Esophagus mucosa (tissue), 1 donor: ENCODE results near the gene EPHA6. TPM values are rescaled to one million over a fixed set of nuclear protein-coding genes. Genes with fewer than 3 reads are reported as not detected.

ENCODE experiments used
- ATAC-seq: fragments of 200-7000 bp; cut with Tn5 transposase; one replicate; pipeline ENCODE4 v1.9.1; 2020
- total RNA-seq: library from RNA; stranded (reverse); gene quantifications from one replicate; pipeline ENCODE4 v1.2.4, GENCODE V29; 2023
- donor health status: DM: yes; HTN: yes; CAD: no.

Gene EPHA6
- total RNA-seq, 1 donor from 2014 or later: 1.1 TPM

DNA sequence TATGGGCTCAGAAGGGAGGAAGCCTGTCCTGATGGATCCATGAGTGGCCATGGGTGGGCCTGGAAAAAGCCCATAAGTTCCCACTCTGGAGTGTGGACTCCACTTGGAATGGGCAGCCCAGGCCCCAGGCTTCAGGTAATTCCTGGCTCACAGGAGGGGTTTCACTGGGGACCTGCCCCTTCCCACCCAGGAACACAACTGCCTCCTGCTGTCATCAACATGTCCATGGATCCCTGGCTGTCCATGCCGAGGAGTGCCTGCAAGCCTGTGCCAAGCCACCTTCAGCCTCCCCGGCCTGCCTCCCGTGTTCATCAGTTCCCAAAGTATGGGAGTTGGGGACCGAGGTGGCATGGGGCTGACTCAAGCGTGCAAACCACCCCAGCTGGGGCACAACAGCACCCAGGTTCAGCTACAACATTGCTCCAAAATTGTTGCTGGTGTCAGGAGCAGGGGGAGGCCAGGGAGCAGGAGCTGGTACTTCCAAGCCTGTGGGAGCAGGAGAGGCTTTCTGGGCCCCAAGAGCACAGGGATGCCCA is 479.3 kb downstream of the EPHA6 start:
- ATAC-seq: no peak

DNA sequence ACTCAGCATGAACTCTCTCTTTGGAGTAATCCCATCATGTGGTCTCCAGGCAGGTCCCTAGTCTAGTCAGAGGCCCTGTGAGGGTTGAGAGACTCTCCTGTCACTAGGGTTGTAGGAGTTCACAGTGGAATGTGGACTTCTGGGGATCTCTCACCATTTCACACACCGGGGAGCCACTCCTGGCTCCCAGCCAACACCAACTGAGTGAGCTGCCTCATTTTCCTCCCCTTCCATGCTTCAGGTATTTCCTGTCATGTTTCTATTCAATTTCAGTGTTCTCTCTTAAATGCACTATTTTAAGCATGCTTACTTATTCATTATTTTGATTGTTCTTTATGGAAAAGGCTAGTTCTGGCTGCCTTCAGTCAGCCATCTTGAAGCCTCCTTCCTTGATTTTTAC is 482.6 kb downstream of the EPHA6 start:
- ATAC-seq: no peak

- ATAC-seq: no peak
These were observed 486.7 kb downstream of the EPHA6 start for GRCh38 chr3:97301114-97301513.

- ATAC-seq: no peak
These were observed 491.8 kb downstream of the EPHA6 start for GRCh38 chr3:97306226-97306625.

DNA sequence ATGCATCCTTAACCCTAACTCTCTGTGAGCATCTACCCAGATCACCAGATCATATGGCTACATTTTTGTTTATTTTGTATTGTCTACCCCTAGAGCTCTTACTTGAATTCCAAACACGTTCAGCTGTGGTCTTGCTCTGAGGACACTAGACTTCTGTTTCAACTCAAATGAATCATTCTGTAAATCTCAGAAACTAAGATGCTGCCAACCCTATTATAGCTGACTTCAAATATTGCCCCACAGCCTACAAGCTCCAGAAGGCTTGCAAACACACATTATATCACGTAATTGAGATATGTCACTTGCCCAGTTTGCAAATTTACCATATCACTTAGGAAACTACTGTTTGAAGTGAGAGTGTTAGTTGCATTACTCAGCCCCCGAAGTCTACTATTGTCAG is 524.0 kb downstream of the EPHA6 start:
- no peak for ATAC-seq

DNA sequence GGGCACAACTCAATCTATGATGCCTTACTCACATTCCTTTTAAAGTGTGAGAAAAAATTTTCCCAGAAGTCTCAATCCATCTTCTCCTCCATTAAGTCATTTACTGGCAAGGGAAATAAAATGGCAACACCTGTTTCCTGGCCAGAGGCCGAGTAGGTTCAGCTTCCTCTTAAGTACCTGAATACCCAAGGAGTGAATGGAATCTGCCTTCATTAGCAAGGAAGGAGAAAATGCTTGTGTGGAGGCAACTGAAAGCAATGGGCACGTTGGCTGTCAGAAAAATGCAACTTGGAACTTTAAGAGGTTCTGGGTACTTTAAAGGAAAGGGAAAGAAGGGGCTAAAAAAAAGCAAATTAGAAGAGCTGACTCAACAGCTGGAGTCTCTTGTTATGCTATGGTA is 526.5 kb downstream of the EPHA6 start:
- no peak for ATAC-seq

DNA sequence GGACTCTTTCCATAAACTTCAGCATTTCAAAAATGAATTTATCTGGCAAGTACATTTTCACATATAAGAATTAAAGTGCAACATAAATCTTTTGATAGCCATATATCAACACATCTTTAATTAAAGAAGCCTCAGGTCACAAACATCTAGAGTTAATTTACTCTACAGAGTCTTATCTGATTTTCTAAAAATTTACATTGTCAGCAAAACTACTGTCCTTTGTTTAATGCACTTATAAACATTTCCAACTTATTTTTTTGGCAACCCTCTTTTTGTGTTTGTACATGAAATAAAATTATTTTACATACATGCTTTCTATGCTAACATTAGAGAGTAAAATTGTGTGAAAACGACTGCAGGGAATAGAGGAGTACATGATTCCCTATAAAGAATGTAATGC is 533.4 kb downstream of the EPHA6 start:
- no peak for ATAC-seq

GRCh38 chr3:97350971-97351370 is 536.6 kb downstream of the EPHA6 start:
- no peak for ATAC-seq

DNA sequence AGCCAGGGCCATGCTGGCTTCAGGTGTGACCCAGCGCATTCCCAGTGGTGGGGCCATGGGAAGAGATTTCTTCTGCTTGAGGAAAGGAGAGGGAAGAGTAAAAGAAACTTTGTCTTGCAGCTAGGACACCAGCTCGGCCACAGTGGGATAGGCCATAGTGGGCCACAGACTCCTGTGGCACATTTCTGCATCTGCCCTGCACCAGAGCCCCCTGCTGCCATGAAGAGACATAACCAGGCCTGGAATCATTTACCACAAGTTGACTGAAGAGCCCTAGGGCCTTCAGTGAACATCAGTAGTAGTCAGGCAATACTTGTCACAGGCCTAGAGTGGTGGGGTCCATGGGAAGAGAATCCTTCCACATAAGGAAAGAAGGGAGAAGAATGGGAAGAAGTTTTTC is 538.8 kb downstream of the EPHA6 start:
- ATAC-seq: no peak

DNA sequence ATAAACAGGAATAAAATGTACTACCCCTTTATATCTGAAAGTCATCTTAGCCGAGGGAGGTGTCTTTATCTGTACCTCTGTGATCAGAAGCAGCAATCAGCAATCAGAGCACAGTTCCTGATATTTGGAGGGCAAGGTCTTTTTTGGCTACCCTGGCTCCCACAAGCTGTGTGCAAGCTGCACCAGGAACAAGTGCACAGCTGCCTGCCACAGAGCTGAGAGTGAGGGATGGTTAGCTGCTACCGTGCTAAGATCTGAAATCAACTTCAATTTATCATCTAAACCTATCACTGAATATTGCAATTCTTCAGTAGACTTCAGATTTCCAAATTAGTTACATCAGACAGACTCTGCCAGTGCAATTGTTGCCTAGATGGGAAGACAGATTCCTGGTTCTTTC is 545.6 kb downstream of the EPHA6 start:
- no peak for ATAC-seq

DNA sequence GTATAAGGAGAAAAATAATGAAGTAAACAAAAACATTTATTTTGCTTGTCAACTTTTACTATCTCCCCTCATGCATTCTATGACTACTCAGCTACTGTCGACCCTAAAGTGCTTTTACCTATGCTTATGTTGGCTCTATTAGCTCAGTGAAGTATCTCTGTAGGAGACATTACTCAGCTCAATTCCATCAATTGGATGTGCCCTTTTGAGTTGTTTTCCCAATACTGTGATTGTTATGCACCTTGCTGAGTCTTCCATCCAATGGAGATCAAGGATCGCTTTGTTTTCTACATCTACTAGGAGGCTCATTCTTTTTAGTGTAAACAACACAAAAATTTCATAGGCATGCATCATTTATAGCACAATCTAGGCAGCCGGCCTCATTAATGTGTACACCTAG is 546.4 kb downstream of the EPHA6 start:
- ATAC-seq: no peak

DNA sequence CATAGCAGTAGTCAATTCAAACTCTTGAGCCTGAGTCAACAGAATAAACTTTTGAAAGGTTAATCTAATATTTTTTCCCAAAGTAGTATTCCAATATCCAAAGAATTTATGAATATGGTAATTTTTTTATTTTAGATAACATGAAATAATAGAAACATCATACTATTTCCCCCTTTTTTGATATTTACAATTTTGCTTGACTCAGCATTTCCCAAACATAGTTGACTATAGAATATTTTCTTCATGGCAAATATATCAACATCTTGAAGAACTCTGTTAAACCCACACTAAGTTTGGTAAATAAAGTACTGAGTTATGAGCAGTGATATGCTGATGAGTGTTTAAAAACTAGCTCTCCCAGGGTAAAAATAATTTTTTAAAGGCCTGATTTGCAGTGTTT is 570.2 kb downstream of the EPHA6 start:
- no peak for ATAC-seq

DNA sequence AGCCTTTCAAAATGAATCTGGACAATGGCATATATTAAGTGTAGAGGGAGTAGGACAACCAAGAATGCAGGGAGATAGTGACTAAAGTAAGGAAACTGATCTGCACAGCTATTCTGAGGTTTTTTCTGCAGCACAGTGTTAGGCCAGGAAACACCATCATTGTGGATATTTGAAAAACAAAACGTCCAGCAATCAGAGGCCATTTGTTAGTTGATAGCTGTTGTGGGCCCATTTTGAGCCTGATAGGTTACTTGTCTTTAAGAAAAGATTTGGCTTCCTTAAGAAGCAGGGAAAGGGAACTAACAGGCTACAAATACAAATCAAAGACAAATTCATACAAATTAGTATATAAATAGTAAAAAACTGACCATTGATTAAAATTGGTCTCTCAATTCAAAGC is 574.4 kb downstream of the EPHA6 start:
- ATAC-seq: no peak

GRCh38 chr3:97389936-97390335 is 575.5 kb downstream of the EPHA6 start:
- ATAC-seq: no peak

- ATAC-seq: no peak
These were observed 576.8 kb downstream of the EPHA6 start for GRCh38 chr3:97391167-97391566.

DNA sequence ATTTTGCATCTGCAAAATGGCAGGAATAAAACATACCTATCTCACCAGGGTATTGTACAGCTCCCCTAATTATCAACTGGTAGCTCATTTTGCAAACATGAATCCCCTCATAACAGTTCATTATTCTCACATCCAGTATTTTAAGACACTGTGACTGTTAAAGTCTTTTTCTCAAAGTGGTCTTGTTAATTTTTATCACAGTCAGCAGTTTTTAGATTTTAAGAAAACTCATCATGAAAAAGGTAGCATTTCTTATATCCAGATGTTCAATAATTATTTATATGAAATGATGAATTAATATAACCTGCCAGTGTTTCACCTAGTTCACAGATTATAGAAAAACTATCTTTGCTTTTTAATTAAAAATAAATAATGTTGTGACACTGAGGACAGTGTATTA is 595.2 kb downstream of the EPHA6 start:
- ATAC-seq: no peak

- ATAC-seq: no peak
These were observed 607.2 kb downstream of the EPHA6 start for GRCh38 chr3:97421565-97421964.

GRCh38 chr3:97425002-97425401 is 610.6 kb downstream of the EPHA6 start:
- ATAC-seq: no peak

DNA sequence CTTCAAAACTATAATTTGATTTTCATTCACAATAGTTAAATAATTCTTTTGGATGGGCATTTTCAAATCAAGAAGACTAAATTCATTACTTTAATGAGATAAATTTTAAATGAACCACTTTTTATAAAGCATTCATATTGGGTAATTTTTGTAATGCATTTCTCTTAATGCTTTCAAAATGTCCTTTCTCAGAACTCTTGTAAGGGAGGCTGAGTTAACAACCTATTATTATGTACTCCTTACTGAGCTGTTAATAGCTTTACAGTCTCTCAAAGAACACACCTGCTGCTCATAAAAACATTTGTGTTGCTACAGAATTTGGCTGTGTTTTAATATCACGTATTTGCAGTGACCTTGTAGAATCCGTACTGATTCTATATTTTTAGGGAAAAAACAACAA is 616.2 kb downstream of the EPHA6 start:
- no peak for ATAC-seq

- peak; percentile 48 for ATAC-seq
These were observed 618.5 kb downstream of the EPHA6 start for GRCh38 chr3:97432914-97433313.

- ATAC-seq: no peak
These were observed 623.7 kb downstream of the EPHA6 start for GRCh38 chr3:97438131-97438530.

GRCh38 chr3:97439373-97439772 is 625.0 kb downstream of the EPHA6 start:
- no peak for ATAC-seq

GRCh38 chr3:97464035-97464434 is 649.6 kb downstream of the EPHA6 start:
- no peak for ATAC-seq

- no peak for ATAC-seq
These were observed 656.1 kb downstream of the EPHA6 start for GRCh38 chr3:97470481-97470880.

DNA sequence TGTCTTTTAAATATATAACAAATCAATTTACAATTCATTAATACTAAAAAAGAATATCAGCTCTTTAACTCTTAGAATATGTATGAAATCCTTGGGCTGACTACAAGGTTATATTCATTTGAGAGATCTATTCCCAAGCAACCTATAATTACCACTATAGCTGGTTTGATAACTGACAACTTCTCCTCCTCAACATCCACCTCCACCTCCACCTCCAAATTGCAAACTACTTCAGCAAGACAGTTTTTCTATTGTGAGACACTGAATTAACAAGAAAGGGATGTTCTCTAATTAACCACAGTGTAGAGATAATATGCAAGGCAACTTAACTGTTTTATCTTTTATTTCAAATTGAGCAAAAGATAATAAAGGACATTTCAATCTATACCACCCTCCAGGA is 665.3 kb downstream of the EPHA6 start:
- ATAC-seq: no peak
